Urothelium cell line (cell line): ENCODE measurements around the gene RHOJ.
"Not testable (repeated sequence)": the region's sequence is repeated elsewhere in the genome, so short reads cannot be mapped to it uniquely, and the experiment has no call there.

Source experiments
- DNase-seq: peaks from one replicate; pipeline ENCODE4 v3.0.0; 2011; ENCODE audit warnings: low spot score, mixed read lengths
- FAIRE-seq: peaks from 2 replicates; lab custom pipeline; 2011; peaks lifted over from hg19 to GRCh38; lab: Jason Lieb, UNC

Gene RHOJ

GRCh38 chr14:63266106-63266505, 61.9 kb downstream of the RHOJ start:
- FAIRE-seq, result no peak

DNA sequence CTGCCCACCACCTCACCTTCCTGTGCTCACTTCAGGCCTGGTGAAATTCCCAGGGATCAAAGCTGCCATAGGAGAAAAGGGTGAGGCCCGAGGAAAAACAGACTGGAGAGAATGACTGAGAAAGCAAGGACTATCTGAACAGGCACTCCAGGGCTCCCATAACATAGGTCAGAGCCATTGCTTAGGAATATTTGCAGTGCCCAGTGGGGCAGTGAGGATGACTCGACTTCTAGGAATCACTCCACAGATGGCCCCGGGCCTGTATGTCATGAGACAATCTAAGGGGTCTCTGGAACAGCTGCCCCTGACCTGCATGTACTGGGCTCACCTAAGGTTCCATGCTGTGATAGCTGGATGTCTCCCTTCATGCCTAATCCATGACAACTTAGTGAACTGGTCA, 62.9 kb downstream of the RHOJ start:
- DNase-seq (no peak), FAIRE-seq (peak; percentile 65)

More at GRCh38 chr14:63266106-63266505, 61.9 kb downstream of the RHOJ start:
- no peak for DNase-seq

DNA sequence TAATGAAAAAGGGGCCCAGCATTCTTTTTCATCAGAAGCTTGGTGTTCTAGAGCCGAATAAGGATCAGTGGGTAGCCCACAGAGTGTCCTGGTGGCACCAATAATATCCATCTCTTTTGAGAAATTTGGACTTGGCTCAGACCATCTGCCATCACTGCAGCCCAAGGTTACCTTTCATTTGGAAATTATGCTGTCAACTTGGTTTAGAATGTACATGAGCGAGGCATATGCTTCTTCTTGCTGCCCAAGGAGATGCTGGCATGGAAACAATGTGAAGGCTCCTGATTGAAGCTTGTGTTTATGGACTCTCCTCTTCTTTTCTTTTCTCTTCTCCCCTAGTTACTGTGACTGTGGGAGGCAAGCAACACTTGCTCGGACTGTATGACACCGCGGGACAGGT, 64.5 kb downstream of the RHOJ start:
- no peak for DNase-seq
- FAIRE-seq, result peak; percentile 52

DNA sequence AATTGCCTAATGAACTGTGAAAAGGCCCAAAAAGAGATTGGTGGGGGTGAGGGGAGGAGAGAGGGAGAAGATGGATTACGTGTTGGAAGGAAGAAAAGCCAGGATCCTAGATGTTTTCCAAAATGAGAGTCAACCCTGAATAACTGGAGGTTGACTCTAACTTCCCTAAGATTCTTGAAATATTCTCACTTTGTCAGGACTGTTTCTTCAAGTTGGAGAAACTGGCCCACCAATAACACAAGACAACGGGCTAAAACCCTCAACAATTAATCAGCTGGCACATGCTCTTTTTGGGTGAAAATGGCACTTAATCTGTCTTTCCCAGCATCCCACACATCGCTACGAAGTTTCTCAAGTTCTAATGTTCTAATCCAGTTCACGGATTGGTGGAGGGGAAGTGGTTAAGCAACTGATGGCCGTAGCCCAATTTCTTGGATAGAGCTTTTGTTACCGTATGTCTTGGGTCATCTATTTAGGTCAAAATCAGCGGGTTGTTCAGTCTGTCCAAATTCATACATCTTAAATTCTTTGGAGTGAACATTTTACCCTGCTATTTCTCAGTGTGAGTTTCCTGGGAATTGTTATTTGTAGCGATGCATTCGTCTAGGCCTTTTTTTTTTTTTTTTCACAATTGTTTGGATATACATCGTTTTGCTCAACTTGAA, 65.5 kb downstream of the RHOJ start:
- no peak for FAIRE-seq
- no peak for DNase-seq

GRCh38 chr14:63273129-63273528, 68.9 kb downstream of the RHOJ start:
- FAIRE-seq (no peak), DNase-seq (no peak)

DNA sequence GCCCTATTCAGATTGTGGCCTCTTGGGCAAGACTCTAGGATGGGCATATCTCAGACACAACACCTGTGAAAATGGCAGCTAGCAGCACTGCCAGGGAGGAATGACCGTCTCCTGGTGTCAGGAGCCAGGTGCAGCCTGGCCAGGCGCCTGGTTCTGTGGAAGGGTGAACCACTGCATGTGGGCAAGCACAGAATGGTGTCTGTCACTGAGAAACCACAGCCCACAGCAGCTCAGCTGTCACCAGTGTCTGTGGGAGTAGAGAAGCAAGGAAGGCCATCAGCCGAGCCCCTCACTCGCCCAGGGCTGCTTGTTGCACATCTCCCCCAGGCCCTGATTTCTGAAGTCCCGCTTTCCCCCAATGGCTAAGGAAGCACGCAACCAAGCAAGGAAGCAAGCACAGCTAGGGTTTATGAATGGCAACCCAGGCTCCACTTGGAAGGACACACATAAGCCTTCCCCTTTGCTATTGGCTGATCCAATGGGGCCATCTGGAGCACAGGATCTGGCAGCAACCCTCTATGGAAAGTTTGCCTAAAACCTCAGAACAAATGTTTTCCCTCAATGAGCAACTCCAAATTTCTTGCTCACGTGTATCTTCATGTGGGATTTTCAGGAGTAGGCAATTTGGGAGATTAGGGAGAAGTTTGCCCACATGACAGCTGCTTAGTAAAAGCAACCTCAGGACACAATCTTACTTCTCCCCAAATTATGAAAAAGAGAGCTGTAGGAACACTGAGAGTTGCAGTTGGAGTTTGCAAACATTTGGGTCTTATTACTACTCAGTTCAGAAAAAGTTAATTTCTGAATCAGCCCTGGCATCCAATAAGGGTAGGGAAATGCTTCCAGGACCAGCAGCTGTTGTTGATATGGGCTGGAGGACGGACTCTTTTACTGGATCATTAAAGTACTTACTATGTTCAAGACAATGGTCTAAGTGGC, 69.7 kb downstream of the RHOJ start:
- FAIRE-seq (no peak), DNase-seq (no peak)

DNA sequence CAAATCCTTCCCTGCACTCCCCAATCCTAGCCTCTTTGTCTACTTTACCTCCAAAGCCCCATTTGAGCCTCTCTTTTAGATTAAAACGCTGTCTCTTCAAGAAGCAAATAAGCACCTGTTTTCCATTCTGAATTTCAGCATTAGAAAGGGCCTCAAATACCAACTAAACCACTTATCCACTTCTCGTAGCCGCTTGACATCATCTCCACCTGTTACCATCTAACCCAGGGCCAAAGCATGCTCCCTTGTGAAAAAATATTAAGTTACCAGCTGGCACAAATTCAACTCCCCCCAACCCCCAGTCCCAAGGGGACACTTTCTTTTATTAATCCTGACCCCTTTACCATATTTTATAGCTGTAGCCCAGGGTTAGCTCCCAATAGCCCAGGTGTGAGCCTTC, 71.4 kb downstream of the RHOJ start:
- no peak for DNase-seq
- FAIRE-seq, result no peak

DNA sequence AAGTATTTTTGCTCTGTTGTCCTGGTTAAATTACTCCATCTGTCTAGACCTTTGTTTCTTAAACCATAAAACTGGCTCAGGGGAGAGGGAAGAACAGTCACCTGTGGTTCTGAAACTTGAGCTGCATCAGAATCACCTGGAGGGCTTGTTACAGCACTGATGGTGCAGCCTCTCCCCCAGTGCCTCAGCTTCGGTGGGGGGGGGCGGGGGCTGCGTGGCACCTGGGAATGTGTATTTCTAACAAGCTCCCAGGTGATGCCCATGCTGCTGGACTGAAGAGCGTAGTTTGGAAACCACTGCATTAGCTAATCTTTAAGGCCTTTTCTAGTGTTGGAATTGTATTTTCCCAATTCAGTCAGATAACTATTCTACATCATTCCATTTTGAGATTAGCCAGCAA, 71.8 kb downstream of the RHOJ start:
- FAIRE-seq, result no peak
- no peak for DNase-seq

DNA sequence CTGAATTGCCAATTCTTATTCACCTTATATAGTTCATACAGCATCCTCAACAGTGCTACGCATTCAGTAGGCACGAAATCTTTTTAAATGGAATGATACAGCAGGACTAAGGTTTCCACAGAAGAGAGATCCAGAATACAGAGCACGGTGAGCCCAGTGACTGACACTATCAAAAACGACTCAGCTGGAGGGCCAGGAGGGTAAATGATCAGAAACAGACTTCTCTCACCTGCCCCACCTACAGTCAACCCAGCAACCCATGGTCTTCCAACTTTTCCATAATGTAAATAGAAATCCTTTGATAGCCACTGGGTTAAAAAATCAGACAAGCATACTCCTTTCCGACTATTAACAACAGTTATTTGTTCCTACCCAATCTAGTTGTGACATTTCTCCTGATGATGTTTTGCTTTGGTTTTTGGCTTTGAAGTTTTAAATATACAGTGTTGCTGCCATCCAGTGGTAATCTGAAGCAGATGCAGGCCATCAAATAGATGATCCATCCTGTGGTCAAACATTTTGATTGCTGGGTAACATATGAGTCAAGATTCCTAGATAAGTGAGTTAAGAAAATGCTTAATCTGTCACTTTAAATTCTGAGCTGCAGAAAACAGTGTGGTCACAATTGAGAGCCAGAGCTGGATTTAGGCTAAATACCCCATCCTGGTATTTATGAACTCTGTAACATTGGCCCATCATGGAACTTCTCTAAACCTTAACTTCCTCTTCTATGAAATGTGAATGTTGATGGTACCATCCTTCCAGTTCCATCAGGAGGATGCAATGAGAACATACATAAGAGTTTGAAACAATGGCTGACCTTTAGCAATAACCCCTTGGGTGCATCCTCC, 72.5 kb downstream of the RHOJ start:
- DNase-seq (peak; percentile 79), FAIRE-seq (peak; percentile 93)

DNA sequence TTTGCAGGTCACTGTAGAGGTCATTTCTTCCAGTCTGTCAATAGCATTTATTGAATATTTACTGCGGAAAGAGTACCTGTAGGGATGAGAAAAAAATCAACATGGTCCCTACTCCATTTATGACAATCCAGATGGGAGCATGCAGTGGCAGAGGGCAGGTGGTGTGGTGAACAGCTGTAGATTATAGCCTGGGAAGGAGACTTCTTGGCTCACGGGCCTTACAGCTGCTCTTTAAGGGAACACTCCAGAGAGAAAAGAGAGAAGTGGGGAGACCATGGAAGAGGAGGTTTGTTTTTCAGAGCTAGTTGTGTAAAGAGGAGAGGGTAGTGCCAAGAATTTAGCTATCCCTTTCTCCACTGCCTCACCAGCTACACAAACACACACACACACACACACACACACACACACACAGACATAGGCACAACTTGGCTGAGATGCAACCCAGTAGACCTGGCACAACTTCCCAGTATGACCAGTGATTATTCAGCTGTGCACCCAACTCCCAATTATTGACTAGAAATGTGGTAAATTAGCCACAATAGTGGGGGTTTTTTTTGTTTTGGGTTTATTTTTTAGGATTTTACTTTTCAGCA, 73.4 kb downstream of the RHOJ start:
- FAIRE-seq, result peak; percentile 94
- no peak for DNase-seq

- not testable (repeated sequence) for DNase-seq
- FAIRE-seq, result peak; percentile 76
Observed at GRCh38 chr14:63279933-63280332, 75.7 kb downstream of the RHOJ start.

GRCh38 chr14:63282997-63283883, 79.0 kb downstream of the RHOJ start:
- no peak for DNase-seq
- peak; percentile 59 for FAIRE-seq

DNA sequence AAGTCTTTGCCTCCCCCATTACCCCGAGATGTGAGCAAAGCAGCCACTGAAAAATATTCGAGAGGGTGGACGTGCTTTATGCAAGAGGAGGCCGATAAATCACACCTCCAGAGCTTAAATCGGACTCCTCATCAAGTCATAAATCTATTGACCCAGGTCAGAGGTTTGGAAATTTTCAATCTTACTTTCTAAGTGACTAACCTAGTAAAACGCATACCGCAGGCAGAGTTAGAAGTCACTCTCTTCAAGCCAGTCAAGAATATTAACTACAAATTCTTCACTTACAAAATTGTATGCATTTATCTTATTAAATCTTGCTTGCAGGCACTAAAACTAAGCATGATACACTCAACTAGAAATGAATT, 79.6 kb downstream of the RHOJ start:
- DNase-seq, result no peak
- no peak for FAIRE-seq

DNA sequence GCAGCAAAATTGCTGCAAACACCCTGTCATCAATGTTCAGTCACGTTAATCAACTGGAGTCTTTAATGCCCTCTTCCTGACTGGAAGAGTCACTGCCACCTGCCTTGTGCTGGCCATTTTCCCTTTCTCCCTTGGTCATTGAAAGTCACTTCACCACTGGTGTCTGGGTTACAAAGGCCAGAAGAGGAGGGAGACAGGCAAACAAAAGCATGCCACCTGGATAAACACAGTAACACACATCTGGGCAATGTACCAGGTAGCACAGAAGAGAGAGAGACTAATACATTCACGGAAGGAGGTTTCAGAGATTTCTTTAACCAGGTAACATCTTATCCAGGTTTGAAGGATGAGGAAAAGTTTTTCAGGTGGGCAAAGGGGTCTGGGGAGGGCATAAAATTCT, 81.8 kb downstream of the RHOJ start:
- DNase-seq (no peak), FAIRE-seq (peak; percentile 67)

DNA sequence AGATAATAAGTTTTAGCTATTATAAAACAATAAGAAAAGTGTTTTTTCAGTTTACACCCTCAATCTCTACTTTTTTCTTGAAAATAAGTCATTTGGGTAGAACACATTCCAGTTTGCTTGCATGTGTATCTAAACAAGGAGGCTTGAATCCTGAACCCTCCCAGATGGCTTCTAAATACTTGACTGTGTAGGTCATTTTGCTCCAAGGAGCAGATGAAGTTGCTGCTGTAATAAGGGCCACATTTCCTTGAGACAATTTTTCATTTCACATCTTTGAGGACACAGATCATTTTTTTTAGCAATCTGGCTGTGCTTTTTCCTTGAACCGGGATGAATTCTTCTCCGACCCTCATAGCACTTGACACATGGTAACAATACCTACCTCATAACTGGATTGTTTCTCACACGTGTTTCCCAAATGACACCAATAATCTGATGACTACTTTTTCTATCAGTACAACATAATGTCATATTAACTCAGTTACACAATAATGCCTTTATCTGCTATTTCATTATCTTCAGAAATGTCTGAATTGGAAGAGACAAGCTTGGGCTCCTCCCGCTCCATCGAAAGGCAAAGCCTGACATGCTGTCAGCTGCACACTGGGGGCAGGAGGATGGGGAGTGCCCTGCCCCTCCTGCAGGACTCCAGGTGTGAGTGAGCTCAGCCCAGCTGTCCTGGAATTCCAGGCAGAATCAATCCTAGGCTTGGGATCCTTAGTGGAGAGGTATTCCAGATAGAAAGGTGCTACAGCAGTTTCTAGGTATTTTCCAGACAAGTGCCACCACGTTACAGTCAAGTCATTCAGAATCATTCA, 83.6 kb downstream of the RHOJ start:
- no peak for DNase-seq
- peak; percentile 30 for FAIRE-seq

- peak; percentile 27 for FAIRE-seq
- DNase-seq, result no peak
Observed at GRCh38 chr14:63288853-63289252, 84.6 kb downstream of the RHOJ start.

DNA sequence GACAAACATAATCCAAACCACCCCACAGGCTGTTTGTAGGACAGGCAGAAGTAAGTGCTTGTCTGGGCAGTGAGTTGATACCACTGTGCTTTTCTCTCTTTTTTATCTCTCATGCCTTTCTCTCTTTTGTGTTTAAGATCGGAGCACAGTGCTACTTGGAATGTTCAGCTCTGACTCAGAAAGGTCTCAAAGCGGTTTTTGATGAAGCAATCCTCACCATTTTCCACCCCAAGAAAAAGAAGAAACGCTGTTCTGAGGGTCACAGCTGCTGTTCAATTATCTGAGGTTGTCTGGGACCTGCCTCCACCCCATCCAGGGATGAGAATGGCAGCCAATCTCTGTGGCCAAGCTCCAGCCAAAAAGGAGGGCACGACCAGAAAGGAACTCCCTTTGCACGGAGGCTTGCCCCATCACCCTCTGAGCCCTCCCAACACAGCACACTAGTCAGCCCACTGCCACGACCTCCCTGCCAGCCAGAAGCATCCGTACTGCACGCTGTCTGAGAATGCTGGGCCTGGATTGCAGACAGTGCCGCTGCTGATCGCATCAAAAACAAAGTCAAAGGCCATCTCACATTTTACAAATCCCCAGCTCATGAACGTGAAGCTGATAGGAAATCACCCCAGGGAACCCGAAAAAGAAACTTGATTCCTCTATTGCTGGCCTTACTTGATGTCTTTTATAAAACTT, 86.6 kb downstream of the RHOJ start:
- FAIRE-seq, result peak; percentile 93
- DNase-seq, result no peak

DNA sequence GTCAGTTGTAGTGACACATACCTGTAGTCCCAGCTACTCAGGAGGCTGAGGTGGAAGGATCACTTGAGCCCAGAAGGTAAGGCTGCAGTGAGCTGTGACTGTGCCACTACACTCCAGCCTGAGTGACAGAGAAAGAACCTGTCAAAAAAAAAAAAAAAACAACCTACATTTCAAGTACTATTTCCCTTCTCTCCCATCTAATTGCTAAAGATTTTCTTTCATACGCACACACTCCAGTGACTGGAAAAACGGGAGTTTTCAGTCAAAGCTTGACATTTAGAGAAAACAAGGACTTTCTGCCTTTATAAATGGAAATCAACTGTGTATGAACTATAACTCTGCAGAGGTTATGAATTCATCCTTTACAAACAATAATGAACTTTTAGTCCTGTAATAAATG, 88.6 kb downstream of the RHOJ start:
- FAIRE-seq, result no peak
- DNase-seq, result no peak
